ENCODE data around the gene ATG5.

DNA sequence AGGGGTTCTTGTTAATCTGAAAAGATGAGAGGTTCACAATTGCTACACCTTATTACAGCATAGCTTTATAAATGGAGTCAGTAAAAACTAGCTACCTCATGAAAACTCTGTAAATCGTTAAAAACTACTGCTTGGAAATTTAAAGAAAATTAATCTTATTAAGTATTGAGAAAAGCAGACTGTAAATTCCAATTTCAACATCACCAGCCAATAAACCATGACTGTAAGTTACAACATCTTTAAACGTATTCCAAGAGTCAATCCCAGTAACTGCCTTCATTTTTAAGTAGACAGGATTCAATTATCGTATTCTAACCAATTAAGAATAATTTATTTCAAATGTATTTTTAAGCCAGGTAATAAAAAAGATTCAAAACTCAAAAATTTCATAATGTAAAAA, 70.3 kb downstream of the ATG5 start:
- TF ChIP-seq, protein P1, sequence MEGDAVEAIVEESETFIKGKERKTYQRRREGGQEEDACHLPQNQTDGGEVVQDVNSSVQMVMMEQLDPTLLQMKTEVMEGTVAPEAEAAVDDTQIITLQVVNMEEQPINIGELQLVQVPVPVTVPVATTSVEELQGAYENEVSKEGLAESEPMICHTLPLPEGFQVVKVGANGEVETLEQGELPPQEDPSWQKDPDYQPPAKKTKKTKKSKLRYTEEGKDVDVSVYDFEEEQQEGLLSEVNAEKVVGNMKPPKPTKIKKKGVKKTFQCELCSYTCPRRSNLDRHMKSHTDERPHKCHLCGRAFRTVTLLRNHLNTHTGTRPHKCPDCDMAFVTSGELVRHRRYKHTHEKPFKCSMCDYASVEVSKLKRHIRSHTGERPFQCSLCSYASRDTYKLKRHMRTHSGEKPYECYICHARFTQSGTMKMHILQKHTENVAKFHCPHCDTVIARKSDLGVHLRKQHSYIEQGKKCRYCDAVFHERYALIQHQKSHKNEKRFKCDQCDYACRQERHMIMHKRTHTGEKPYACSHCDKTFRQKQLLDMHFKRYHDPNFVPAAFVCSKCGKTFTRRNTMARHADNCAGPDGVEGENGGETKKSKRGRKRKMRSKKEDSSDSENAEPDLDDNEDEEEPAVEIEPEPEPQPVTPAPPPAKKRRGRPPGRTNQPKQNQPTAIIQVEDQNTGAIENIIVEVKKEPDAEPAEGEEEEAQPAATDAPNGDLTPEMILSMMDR (IDR thresholded peaks at IDR 0.05): no peak
- TF ChIP-seq EZH2 (IDR thresholded peaks at IDR 0.05; ENCODE audit: borderline replicate concordance, insufficient read depth, low read depth, low read length, poor library complexity, severe bottlenecking): no peak

Data from B cell (primary cell).